Measurements from ENCODE around the gene RCAN1. TPM values are rescaled to one million over a fixed set of nuclear protein-coding genes. Genes with fewer than 3 reads are reported as not detected.
A peak's percentile ranks its signal among the peaks of the same experiment; 100 is the strongest.

Gene RCAN1
- total RNA-seq, 2 experiments from 2014 or later, result 7.8 to 8.1 TPM

DNA sequence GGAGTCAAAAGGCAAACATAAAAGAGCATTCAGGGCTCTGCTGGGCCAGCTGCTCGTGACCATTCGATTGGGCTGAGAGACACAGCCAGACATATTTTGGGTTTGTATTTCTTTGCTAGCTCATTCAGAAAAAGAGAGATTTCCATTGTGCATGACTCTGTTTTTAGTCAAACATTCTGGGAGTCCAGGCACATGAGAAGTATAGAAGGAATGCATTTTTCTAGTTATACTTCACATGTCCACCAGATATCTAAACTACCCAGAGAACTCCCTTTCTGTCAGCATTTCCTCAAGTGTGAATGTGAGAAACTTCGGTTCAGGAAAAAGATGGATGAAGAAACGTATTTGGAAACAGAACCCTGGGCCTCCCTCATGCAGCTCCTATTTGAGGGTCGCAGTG is 96.6 kb downstream of the RCAN1 start:
- DNase-seq (no peak), ATAC-seq (no peak)
- no peaks in the 10 kb centered on the region for H3K36me3 Mint-ChIP-seq (ENCODE audit: low read depth)
- H3K27ac Mint-ChIP-seq, result no peak overlapping the region
- no peaks in the 10 kb centered on the region for H3K27me3 Mint-ChIP-seq (ENCODE audit: low read depth)
- CTCF ChIA-PET, result interaction anchor here (0.8 to 4.0 kb wide), 6 partner anchors 8 to 151 kb away, joined by 3 to 25 read pairs (median 6); no protein-coding TSS in a partner anchor
- POLR2A ChIA-PET, result no interaction called here
- no peaks in the 10 kb centered on the region for H3K9me3 Mint-ChIP-seq (ENCODE audit: insufficient read depth)
- no peak overlapping the region for H3K4me3 Mint-ChIP-seq
- peaks cover 14% of the 10 kb centered on the region for H3K4me1 Mint-ChIP-seq (ENCODE audit: low read depth)

DNA sequence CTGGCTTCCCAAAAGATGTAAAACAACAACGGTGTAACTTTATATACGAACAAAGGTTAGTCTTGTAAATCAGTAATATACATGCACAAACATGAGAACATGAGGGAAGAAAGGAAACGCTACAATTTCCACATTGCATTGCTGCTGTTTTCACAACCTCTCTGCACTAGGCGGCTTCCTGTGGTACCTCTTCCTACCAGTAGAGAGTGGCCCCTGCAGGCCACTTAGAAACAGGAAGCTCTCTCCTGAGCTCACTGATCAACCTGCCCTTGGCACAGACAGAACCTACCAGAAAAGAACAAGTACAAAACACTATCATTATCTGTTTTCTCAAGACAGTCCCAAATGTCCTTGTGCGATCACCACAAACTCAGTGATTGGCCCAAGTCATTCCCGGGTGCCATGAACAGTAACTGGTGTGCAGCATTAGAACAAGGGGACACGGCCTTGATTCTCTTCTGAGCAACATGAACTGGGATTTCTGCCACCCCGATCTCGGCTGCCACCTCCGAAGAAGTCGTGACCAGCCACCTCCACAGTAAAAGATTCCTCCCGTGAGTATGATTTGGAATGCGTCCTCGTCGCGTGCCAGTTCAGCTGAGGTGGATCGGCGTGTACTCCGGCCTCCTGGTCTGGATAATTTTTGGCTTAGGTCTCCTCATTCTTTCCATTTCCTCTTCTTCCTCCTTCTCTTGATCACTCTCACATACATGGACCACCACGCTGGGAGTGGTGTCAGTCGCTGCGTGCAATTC is 97.2 kb downstream of the RCAN1 start:
- Mint-ChIP-seq H3K36me3 (ENCODE audit: low read depth) (no peaks in the 10 kb centered on the region), H3K4me3 (no peak overlapping the region), H3K27ac (no peak overlapping the region), H3K4me1 (ENCODE audit: low read depth) (peaks cover 14% of the 10 kb centered on the region), H3K27me3 (ENCODE audit: low read depth) (no peaks in the 10 kb centered on the region), H3K9me3 (ENCODE audit: insufficient read depth) (no peaks in the 10 kb centered on the region)
- peak; percentile 46 for DNase-seq
- CTCF ChIA-PET, result interaction anchor here (0.6 to 4.0 kb wide), 15 partner anchors 9 to 155 kb away, joined by 3 to 25 read pairs (median 4); no protein-coding TSS in a partner anchor
- peak; percentile 83 for ATAC-seq
- POLR2A ChIA-PET, result interaction anchor here (0.5 kb wide), 1 partner anchor 148 kb away, joined by 3 read pairs; no protein-coding TSS in a partner anchor

- H3K9me3 Mint-ChIP-seq (ENCODE audit: insufficient read depth), result no peaks in the 10 kb centered on the region
- peaks cover 14% of the 10 kb centered on the region for H3K4me1 Mint-ChIP-seq (ENCODE audit: low read depth)
- CTCF ChIA-PET, result interaction anchor here (1.0 to 4.0 kb wide), 12 partner anchors 8 to 154 kb away, joined by 3 to 25 read pairs (median 4); no protein-coding TSS in a partner anchor
- no peak overlapping the region for H3K27ac Mint-ChIP-seq
- no peak overlapping the region for H3K4me3 Mint-ChIP-seq
- POLR2A ChIA-PET, result no interaction called here
- no peaks in the 10 kb centered on the region for H3K27me3 Mint-ChIP-seq (ENCODE audit: low read depth)
- H3K36me3 Mint-ChIP-seq (ENCODE audit: low read depth), result no peaks in the 10 kb centered on the region
- ATAC-seq (no peak), DNase-seq (no peak)
These were observed 97.9 kb downstream of the RCAN1 start for GRCh38 chr21:34517039-34517438.

DNA sequence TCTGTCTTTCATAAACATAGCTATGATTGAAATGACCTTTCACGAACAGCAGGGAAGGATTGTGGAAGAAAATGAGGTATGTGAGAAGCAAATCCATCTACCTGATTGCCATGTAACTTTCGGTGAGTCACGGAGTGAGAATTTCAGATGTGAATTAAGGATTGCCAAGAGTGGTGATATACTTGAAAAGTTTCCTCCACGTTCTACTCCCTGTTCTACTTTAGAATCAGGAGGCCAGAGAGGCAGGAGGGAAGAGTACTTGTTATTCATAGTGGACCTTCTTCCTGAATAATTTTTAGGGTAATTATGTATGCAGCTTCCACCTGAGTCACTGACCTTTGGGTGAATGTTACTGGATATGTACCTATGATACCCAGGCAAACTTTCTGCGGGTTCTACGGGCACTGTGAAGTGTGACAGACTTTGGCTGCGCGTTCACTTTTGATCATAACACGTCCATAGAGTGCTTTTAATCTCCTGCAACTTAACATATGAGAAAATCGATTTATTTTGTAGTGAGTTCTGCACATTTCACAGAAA is 100.3 kb downstream of the RCAN1 start:
- Mint-ChIP-seq H3K27ac (no peak overlapping the region), H3K4me3 (no peak overlapping the region), H3K4me1 (ENCODE audit: low read depth) (peaks cover 14% of the 10 kb centered on the region), H3K27me3 (ENCODE audit: low read depth) (no peaks in the 10 kb centered on the region), H3K36me3 (ENCODE audit: low read depth) (no peaks in the 10 kb centered on the region), H3K9me3 (ENCODE audit: insufficient read depth) (no peaks in the 10 kb centered on the region)
- ChIA-PET POLR2A (no interaction called here), CTCF (interaction anchor here (1.0 to 4.0 kb wide), 2 partner anchors 11 to 87 kb away, joined by 5 to 25 read pairs; no protein-coding TSS in a partner anchor)
- ATAC-seq, result no peak
- no peak for DNase-seq

DNA sequence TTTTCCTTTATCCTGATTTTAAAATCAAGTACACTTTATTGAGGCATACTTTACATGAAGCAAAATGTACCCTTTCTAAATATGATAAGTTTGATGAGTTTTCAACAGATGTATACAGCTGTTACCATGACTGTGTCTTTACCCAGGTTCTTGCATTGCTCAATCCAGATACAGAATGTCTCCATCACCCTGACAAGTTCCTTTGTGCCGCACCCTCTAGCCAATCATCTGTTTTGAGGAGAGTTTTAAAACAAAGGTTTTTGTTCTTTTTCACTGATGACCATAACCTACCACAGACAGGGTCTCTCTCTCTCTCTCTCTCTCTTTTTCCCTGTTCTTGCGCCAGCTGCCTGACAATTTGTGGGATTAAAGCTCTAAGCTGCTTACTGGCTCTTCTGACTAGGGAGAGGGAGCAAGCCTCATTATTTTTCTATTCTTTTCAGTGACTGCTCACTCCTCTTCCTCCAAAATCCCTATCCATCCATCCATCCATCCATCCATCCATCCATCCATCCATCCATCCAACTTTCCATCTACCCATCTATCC is 101.7 kb downstream of the RCAN1 start:
- H3K36me3 Mint-ChIP-seq (ENCODE audit: low read depth), result no peaks in the 10 kb centered on the region
- POLR2A ChIA-PET, result no interaction called here
- ATAC-seq (no peak), DNase-seq (no peak)
- no peaks in the 10 kb centered on the region for H3K27me3 Mint-ChIP-seq (ENCODE audit: low read depth)
- peaks cover 14% of the 10 kb centered on the region for H3K4me1 Mint-ChIP-seq (ENCODE audit: low read depth)
- no peak overlapping the region for H3K4me3 Mint-ChIP-seq
- H3K9me3 Mint-ChIP-seq (ENCODE audit: insufficient read depth), result no peaks in the 10 kb centered on the region
- CTCF ChIA-PET, result interaction anchor here (0.9 kb wide), 1 partner anchor 89 kb away, joined by 3 read pairs; no protein-coding TSS in a partner anchor
- H3K27ac Mint-ChIP-seq, result no peak overlapping the region

GRCh38 chr21:34511787-34512455 is 103.0 kb downstream of the RCAN1 start, which contains the start of gene KCNE1:
KCNE1 (minus strand) TSS chr21:34512210; CDS start chr21:34449634, 62,576 bp downstream.
- H3K4me3 Mint-ChIP-seq, result no peak within 1 kb of the TSS

DNA sequence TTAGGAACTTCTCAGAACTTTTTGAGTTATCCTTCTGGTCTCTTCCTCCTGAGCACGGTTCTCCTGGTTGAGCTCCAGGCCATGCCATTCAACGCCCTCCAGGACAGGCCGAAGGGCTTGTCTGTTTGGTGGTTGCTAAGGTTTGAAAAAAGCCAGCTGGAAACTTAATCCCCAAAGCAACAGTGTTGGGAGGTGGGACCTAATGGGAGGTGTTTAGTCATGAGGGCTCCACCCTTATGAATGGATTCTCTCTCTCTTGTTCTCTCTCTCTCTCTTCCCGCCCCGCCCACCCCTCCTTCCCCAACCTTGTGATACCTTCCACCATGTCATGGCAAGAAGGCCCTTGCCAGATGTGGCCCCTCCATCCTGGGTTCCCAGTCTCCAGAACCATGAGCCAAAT is 103.7 kb downstream of the RCAN1 start:
- no peak overlapping the region for H3K27ac Mint-ChIP-seq
- ATAC-seq (no peak), DNase-seq (no peak)
- H3K9me3 Mint-ChIP-seq (ENCODE audit: insufficient read depth), result no peaks in the 10 kb centered on the region
- ChIA-PET CTCF (interaction anchor here (1.2 to 1.7 kb wide), 7 partner anchors 33 to 120 kb away, joined by 3 to 18 read pairs (median 7); no protein-coding TSS in a partner anchor), POLR2A (no interaction called here)
- H3K4me3 Mint-ChIP-seq, result no peak overlapping the region
- H3K36me3 Mint-ChIP-seq (ENCODE audit: low read depth), result no peaks in the 10 kb centered on the region
- no peaks in the 10 kb centered on the region for H3K4me1 Mint-ChIP-seq (ENCODE audit: low read depth)
- no peaks in the 10 kb centered on the region for H3K27me3 Mint-ChIP-seq (ENCODE audit: low read depth)

More at GRCh38 chr21:34511787-34512455, 103.0 kb downstream of the RCAN1 start, which contains the start of gene KCNE1:
- ChIA-PET CTCF (interaction anchor here (1.3 to 1.7 kb wide), 4 partner anchors 32 to 119 kb away, joined by 3 to 10 read pairs (median 6); no protein-coding TSS in a partner anchor), POLR2A (no interaction called here)
- Mint-ChIP-seq H3K9me3 (ENCODE audit: insufficient read depth) (no peaks in the 10 kb centered on the region), H3K27me3 (ENCODE audit: low read depth) (no peaks in the 10 kb centered on the region), H3K36me3 (ENCODE audit: low read depth) (no peaks in the 10 kb centered on the region), H3K27ac (no peak within 1 kb of the TSS), H3K4me1 (ENCODE audit: low read depth) (peaks cover 1% of the 10 kb centered on the region)
- DNase-seq (no peak), ATAC-seq (no peak)

DNA sequence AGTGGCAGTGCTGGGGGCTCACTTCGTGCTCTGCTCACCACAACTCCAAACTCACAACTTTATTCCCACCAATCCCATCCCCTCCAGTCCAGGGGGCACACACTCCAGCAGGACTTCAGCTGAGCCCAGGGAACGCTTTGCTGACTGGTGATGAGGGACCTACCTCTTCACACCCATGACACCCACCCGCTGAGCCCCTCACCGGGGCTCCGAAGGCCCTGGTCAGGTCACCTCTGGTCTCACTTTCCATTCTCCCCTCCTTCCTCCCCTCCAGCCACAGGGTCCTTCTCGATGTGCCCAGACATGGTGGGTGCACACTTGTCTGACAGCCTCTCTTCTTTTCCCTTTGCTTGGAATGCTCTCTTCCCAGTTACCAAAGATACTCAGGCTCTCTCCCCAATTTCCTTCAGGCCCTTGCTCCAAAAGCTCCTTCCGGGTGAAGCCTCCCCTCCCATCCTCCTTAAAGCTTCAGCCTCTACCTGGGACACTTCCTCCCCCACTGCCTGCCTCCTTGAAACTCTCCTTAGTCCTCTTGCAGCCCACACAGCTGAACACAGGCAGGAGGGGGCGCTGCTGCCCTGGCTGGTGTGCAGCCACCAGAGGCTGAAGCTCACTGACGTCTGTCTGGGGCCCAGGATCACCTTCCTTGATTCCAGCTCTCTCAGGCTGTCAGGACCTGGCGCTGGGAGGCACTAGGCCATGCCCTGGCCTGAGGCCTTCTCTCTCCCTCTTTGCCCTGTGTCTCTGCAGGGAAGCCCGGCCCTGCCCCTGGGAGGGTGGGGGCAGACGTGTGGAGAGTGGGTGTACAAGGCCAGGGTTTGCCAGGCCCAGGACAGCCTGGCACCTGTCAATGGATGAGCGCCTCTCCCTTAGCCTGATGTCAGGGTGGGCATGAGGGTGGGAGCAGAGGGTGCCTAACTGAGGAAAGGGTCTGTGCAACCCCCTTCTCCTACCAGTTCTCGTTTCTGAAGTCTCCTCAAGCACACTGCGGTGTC is 104.5 kb downstream of the RCAN1 start:
- ChIA-PET CTCF (interaction anchor here (0.7 to 1.7 kb wide), 10 partner anchors 34 to 1329 kb away, joined by 3 to 18 read pairs (median 4); no protein-coding TSS in a partner anchor), POLR2A (no interaction called here)
- Mint-ChIP-seq H3K4me1 (ENCODE audit: low read depth) (no peaks in the 10 kb centered on the region), H3K9me3 (ENCODE audit: insufficient read depth) (no peaks in the 10 kb centered on the region), H3K4me3 (no peak overlapping the region), H3K36me3 (ENCODE audit: low read depth) (no peaks in the 10 kb centered on the region), H3K27me3 (ENCODE audit: low read depth) (no peaks in the 10 kb centered on the region), H3K27ac (no peak overlapping the region)
- DNase-seq (peak; percentile 51), ATAC-seq (peak; percentile 64)

- DNase-seq (no peak), ATAC-seq (no peak)
- Mint-ChIP-seq H3K4me1 (ENCODE audit: low read depth) (no peaks in the 10 kb centered on the region), H3K4me3 (no peak overlapping the region), H3K27me3 (ENCODE audit: low read depth) (peaks cover 3% of the 10 kb centered on the region), H3K36me3 (ENCODE audit: low read depth) (no peaks in the 10 kb centered on the region), H3K27ac (no peak overlapping the region), H3K9me3 (ENCODE audit: insufficient read depth) (no peaks in the 10 kb centered on the region)
- ChIA-PET POLR2A (interaction anchor here (0.7 kb wide), 1 partner anchor 119 kb away, joined by 3 read pairs; no protein-coding TSS in a partner anchor), CTCF (interaction anchor here (0.7 to 2.4 kb wide), 3 partner anchors 8 to 94 kb away, joined by 3 to 9 read pairs (median 3); no protein-coding TSS in a partner anchor)
These were observed 105.8 kb downstream of the RCAN1 start for GRCh38 chr21:34509151-34509550.

DNA sequence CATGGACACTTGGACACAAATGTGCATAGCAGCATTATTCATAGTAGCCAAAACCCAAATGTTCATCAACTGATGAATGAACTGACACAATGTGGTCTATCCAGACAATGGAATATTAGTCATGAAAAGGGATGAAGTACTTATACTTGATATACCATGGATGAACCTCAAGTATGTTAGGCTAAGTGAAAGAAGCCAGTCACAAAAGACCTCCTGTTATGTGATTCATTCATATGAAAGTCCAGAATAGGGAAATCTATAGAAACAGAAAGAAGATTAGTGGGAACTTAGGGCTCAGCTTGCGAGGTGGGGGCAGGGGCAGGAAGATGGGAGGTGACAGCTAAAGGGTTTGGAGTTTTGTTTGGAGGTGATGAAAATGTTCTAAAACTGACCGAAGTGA is 110.3 kb downstream of the RCAN1 start:
- Mint-ChIP-seq H3K9me3 (ENCODE audit: insufficient read depth) (no peaks in the 10 kb centered on the region), H3K27ac (no peak overlapping the region), H3K27me3 (ENCODE audit: low read depth) (peaks cover 6% of the 10 kb centered on the region), H3K4me3 (no peak overlapping the region), H3K4me1 (ENCODE audit: low read depth) (no peaks in the 10 kb centered on the region), H3K36me3 (ENCODE audit: low read depth) (no peaks in the 10 kb centered on the region)
- ATAC-seq (no peak), DNase-seq (no peak)
- ChIA-PET CTCF (no interaction called here), POLR2A (no interaction called here)
